ENCODE data around the gene UQCR11. TPM values are rescaled to one million over a fixed set of nuclear protein-coding genes. Genes with fewer than 3 reads are reported as not detected.

The UQCR11 gene
- total RNA-seq, 1 donor from 2014 or later: 171 TPM

GRCh38 chr19:1651568-1652291, 46.5 kb upstream of the UQCR11 start:
- DNase-seq (ENCODE audit: low spot score, unreplicated experiment): no peak
- Mint-ChIP-seq H3K27me3 (peaks cover 2% of the 10 kb centered on the region), H3K4me3 (ENCODE audit: low read depth) (peak overlapping the region; percentile 92), H3K36me3 (ENCODE audit: insufficient read depth) (peaks cover 4% of the 10 kb centered on the region), H3K27ac (peak overlapping the region; percentile 99), H3K4me1 (ENCODE audit: low read depth) (peaks cover 8% of the 10 kb centered on the region), H3K9me3 (ENCODE audit: low read depth) (no peaks in the 10 kb centered on the region)
- TF ChIP-seq CTCF (IDR thresholded peaks at IDR 0.05; ENCODE audit: unreplicated experiment): no peak

- Mint-ChIP-seq H3K27ac (peak overlapping the region; percentile 99), H3K9me3 (ENCODE audit: low read depth) (no peaks in the 10 kb centered on the region), H3K4me3 (ENCODE audit: low read depth) (peak overlapping the region; percentile 92), H3K27me3 (no peaks in the 10 kb centered on the region), H3K36me3 (ENCODE audit: insufficient read depth) (peaks cover 4% of the 10 kb centered on the region), H3K4me1 (ENCODE audit: low read depth) (peaks cover 8% of the 10 kb centered on the region)
- no peak for DNase-seq (ENCODE audit: low spot score, unreplicated experiment)
- no peak for TF ChIP-seq CTCF (IDR thresholded peaks at IDR 0.05; ENCODE audit: unreplicated experiment)
Measured at GRCh38 chr19:1650650-1651567, 45.6 kb upstream of the UQCR11 start.

DNA sequence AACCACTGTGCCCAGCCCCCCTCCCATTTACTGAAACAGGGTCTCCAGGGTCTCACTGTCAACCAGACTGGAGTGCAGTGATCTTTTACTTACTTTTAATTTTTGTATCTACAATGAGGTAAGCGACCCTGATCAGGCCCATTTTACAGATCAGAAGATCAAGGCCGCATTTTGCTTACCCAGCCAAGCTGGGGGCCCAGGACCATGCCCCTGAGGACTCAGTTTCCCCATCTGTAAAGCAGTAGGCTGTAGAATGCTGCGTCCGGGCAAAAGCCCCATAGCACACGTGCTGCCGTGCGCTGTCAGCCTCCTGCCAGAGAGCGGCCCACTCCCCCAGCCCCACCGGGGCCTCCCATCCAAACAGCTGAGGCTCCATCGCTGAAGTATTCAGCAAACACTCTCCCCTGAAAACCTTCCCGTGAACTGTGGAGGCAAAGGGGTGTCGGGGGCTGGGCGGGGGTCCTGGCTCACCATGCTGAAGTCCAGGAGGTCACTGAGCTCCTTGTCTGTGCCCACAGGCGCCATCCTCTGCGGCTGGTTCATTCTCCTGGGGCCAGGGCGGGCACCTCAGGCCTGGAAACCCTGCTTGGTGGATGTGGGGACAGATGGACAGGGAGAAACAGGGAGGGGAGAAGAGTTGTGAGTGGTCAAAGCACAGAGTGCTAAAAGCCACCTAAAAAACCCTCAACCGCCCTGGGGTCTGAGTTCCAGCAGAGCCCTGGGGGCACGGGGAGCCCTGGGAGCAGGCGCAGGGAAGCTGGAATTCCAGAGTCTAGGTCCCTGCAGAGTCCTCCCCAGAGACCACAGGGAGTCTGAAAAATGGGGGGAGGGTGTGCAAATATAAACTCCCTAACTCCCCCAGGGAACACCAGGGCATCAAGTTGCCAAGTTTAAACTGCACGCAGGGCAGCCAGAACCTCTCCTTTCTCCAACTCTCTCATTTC, 44.7 kb upstream of the UQCR11 start:
- no peaks in the 10 kb centered on the region for H3K9me3 Mint-ChIP-seq (ENCODE audit: low read depth)
- no peaks in the 10 kb centered on the region for H3K27me3 Mint-ChIP-seq
- no peak for DNase-seq (ENCODE audit: low spot score, unreplicated experiment)
- peak overlapping the region; percentile 92 for H3K4me3 Mint-ChIP-seq (ENCODE audit: low read depth)
- peak overlapping the region; percentile 99 for H3K27ac Mint-ChIP-seq
- peaks cover 5% of the 10 kb centered on the region for H3K36me3 Mint-ChIP-seq (ENCODE audit: insufficient read depth)
- H3K4me1 Mint-ChIP-seq (ENCODE audit: low read depth): peaks cover 8% of the 10 kb centered on the region
- TF ChIP-seq CTCF (IDR thresholded peaks at IDR 0.05; ENCODE audit: unreplicated experiment): no peak

- H3K4me3 Mint-ChIP-seq (ENCODE audit: low read depth): no peak overlapping the region
- no peak for DNase-seq (ENCODE audit: low spot score, unreplicated experiment)
Measured at GRCh38 chr19:1648920-1649541, 43.8 kb upstream of the UQCR11 start.

More at GRCh38 chr19:1648920-1649541, 43.8 kb upstream of the UQCR11 start:
- H3K36me3 Mint-ChIP-seq (ENCODE audit: insufficient read depth): peaks cover 5% of the 10 kb centered on the region
- peaks cover 8% of the 10 kb centered on the region for H3K4me1 Mint-ChIP-seq (ENCODE audit: low read depth)
- no peaks in the 10 kb centered on the region for H3K9me3 Mint-ChIP-seq (ENCODE audit: low read depth)
- no peak for TF ChIP-seq CTCF (IDR thresholded peaks at IDR 0.05; ENCODE audit: unreplicated experiment)
- no peak overlapping the region for H3K27ac Mint-ChIP-seq
- H3K27me3 Mint-ChIP-seq: no peaks in the 10 kb centered on the region

Measured in progenitor cell of endocrine pancreas (in vitro differentiated cells).